SK-N-SH (cell line): ENCODE results near the gene LTB4R2. TPM values are rescaled to one million over a fixed set of nuclear protein-coding genes. Genes with fewer than 3 reads are reported as not detected.

Experiments
- CTCF ChIA-PET: fragments of 300-600, 350-600 bp; formaldehyde crosslinking; extraction: SDS; loops from one replicate; lab custom pipeline; 2021; lab: Yijun Ruan, JAX
- POLR2A ChIA-PET: fragments of 350-600 bp; sonication (Branson Sonifier 250); formaldehyde crosslinking; extraction: SDS; loops from one replicate; lab custom pipeline; 2020; ENCODE audit warnings: antibody characterized with exemption, inconsistent platforms; lab: Yijun Ruan, JAX
- DNase-seq: peaks from one replicate; pipeline ENCODE4 v3.0.0; 2012
- H2AFZ ChIP-seq: fragments of 200-600 bp; sonication (generic); 2 replicates; pipeline ENCODE4 v1.8.1; 2016; ENCODE audit warnings: antibody characterized with exemption, mild to moderate bottlenecking, low read depth
- H3F3A ChIP-seq: fragments of 200-600 bp; sonication (generic); replicated peaks from 2 replicates; pipeline ENCODE3; 2016; ENCODE audit warnings: antibody characterized with exemption, mild to moderate bottlenecking; ENCODE audit not compliant: insufficient read depth
- H3K27ac ChIP-seq, 2 experiments: fragments of 200-500 bp in 1 of 2; fragments of 200-600 bp in 1 of 2; sonication (Bioruptor generic) in 1 of 2; sonication (generic), shearing (Covaris generic) in 1 of 2; 2 replicates each; pipeline versions ENCODE4 v1.5.1 to v1.6.1; 2014 to 2016; ENCODE audit warnings: low read depth in 2 of 2, inconsistent platforms in 1 of 2, low read length in 1 of 2, mild to moderate bottlenecking in 1 of 2, mixed read lengths in 1 of 2
- H3K27me3 ChIP-seq: fragments of 200-600 bp; sonication (generic), shearing (Covaris generic); 2 replicates; pipeline ENCODE4 v1.6.1; 2016; ENCODE audit warnings: mixed run types; ENCODE audit not compliant: insufficient read depth
- H3K36me3 ChIP-seq, 2 experiments: fragments of 200-500 bp in 1 of 2; fragments of 200-600 bp in 1 of 2; sonication (Bioruptor generic) in 1 of 2; sonication (generic) in 1 of 2; replicated peaks in 1 of 2; 2 replicates each; pipeline versions ENCODE3 to v1.5.1; 2014 to 2016; ENCODE audit warnings: low read length in 1 of 2, mild to moderate bottlenecking in 1 of 2; ENCODE audit not compliant: insufficient read depth in 2 of 2, control insufficient read depth in 1 of 2
- H3K4me1 ChIP-seq, 2 experiments: fragments of 200-500 bp in 1 of 2; fragments of 200-600 bp in 1 of 2; sonication (Bioruptor generic) in 1 of 2; sonication (generic), shearing (Covaris generic) in 1 of 2; 2 replicates each; pipeline versions ENCODE4 v1.5.1 to v1.6.1; 2014 to 2016; ENCODE audit warnings: low read depth in 1 of 2, low read length in 1 of 2, mixed run types in 1 of 2; ENCODE audit not compliant: insufficient read depth in 2 of 2, control insufficient read depth in 1 of 2
- H3K4me2 ChIP-seq: fragments of 200-600 bp; sonication (generic), shearing (Covaris generic); 2 replicates; pipeline ENCODE4 v1.6.1; 2017; ENCODE audit warnings: mixed run types
- H3K4me3 ChIP-seq, 2 experiments: fragments of 200-500 bp in 1 of 2; fragments of 200-600 bp in 1 of 2; sonication (Bioruptor generic) in 1 of 2; sonication (generic), shearing (Covaris generic) in 1 of 2; 2 replicates each; pipeline versions ENCODE4 v1.5.1 to v1.8.1; 2014 to 2016; ENCODE audit warnings: low read depth in 2 of 2, inconsistent platforms in 1 of 2, low read length in 1 of 2, mild to moderate bottlenecking in 1 of 2, mixed read lengths in 1 of 2, moderate library complexity in 1 of 2
- H3K79me2 ChIP-seq: fragments of 200-600 bp; sonication (generic); 2 replicates; pipeline ENCODE4 v1.8.1; 2017; ENCODE audit warnings: mild to moderate bottlenecking; ENCODE audit not compliant: insufficient read depth
- H3K9ac ChIP-seq: fragments of 200-600 bp; sonication (generic); 2 replicates; pipeline ENCODE4 v1.6.1; 2017; ENCODE audit warnings: mixed run types
- H3K9me2 ChIP-seq: fragments of 200-600 bp; sonication (generic); 2 replicates; pipeline ENCODE4 v1.6.1; 2017; ENCODE audit warnings: mixed run types
- H3K9me3 ChIP-seq: fragments of 200-600 bp; sonication (generic); 2 replicates; pipeline ENCODE4 v1.6.1; 2017; ENCODE audit warnings: mixed run types, mild to moderate bottlenecking, moderate library complexity
- H4K20me1 ChIP-seq: fragments of 200-600 bp; sonication (generic); 2 replicates; pipeline ENCODE4 v1.6.1; 2017; ENCODE audit warnings: mild to moderate bottlenecking, mixed run types; ENCODE audit not compliant: insufficient read depth
- EP300 ChIP-seq, 2 experiments: IDR thresholded peaks; 2 replicates each; pipeline versions ENCODE4 v1.4.0 to v1.6.1; 2012; ENCODE audit warnings: borderline replicate concordance in 1 of 2, low read depth in 1 of 2, low read length in 1 of 2
- EZH2phosphoT487 ChIP-seq: fragments of 200-600 bp; sonication (generic); IDR thresholded peaks from 2 replicates; pipeline ENCODE4 v1.6.1; 2017; ENCODE audit warnings: low read depth, mixed run types, mild to moderate bottlenecking, antibody characterized with exemption, moderate library complexity, borderline replicate concordance
- MEF2A ChIP-seq: IDR thresholded peaks from 2 replicates; pipeline ENCODE4 v1.4.0; 2012; ENCODE audit warnings: low read depth, borderline replicate concordance
- MXI1 ChIP-seq: IDR thresholded peaks from 2 replicates; pipeline ENCODE4 v1.6.1; 2012; ENCODE audit warnings: mild to moderate bottlenecking, low read depth, low read length, improper control_type of control experiment
- NRF1 ChIP-seq: IDR thresholded peaks from 2 replicates; pipeline ENCODE4 v1.6.1; 2012; ENCODE audit warnings: low read depth, mild to moderate bottlenecking, low read length
- POLR2AphosphoS5 ChIP-seq: IDR thresholded peaks from 2 replicates; pipeline ENCODE4 v1.6.1; 2012; ENCODE audit warnings: low read depth, low read length
- RAD21 ChIP-seq: IDR thresholded peaks from 2 replicates; pipeline ENCODE4 v1.6.1; 2012; ENCODE audit warnings: mild to moderate bottlenecking, low read length
- RCOR1 ChIP-seq: fragments of 150-350 bp; IDR thresholded peaks from 2 replicates; pipeline ENCODE4 v1.6.1; 2017; ENCODE audit warnings: antibody characterized with exemption, low read length
- RXRA ChIP-seq: IDR thresholded peaks from 2 replicates; pipeline ENCODE4 v1.4.0; 2012; ENCODE audit warnings: low read depth, mild to moderate bottlenecking, borderline replicate concordance
- SIN3A ChIP-seq: IDR thresholded peaks from 2 replicates; pipeline ENCODE4 v1.6.1; 2012; ENCODE audit warnings: low read depth, mild to moderate bottlenecking, low read length, moderate library complexity, borderline replicate concordance
- TAF1 ChIP-seq: IDR thresholded peaks from 2 replicates; pipeline ENCODE4 v1.6.1; 2012; ENCODE audit warnings: low read depth, mild to moderate bottlenecking, low read length, moderate library complexity, borderline replicate concordance
- TEAD4 ChIP-seq: IDR thresholded peaks from 2 replicates; pipeline ENCODE4 v1.4.0; 2012; ENCODE audit warnings: mild to moderate bottlenecking, borderline replicate concordance; ENCODE audit not compliant: insufficient read depth
- YY1 ChIP-seq: IDR thresholded peaks from 2 replicates; pipeline ENCODE4 v1.4.0; 2012; ENCODE audit warnings: low read depth, mild to moderate bottlenecking
- WGBS: methylation state at CpG from one replicate; pipeline ENCODE4 v1.1.6; 2017; ENCODE audit warnings: low lambda C conversion rate; 5-methylcytosine and 5-hydroxymethylcytosine counted together
- polyA plus RNA-seq, 3 experiments: library from polyadenylated mRNA; depleted of rRNA; stranded (reverse); fragments of >200 nt; gene quantifications; 2 replicates each; pipeline ENCODE4 v1.2.3, GENCODE V29; 2012
- TF ChIP-seq, protein P1 (sequence below): IDR thresholded peaks from 2 replicates; pipeline ENCODE4 v1.6.1; 2012; ENCODE audit warnings: mild to moderate bottlenecking, low read depth, low read length, moderate library complexity
- TF ChIP-seq, protein P2 (sequence below): IDR thresholded peaks from 2 replicates; pipeline ENCODE4 v1.4.0; 2012; ENCODE audit warnings: low read depth
- TF ChIP-seq, protein P3 (sequence below): IDR thresholded peaks from 2 replicates; pipeline ENCODE4 v1.4.0; 2012; ENCODE audit warnings: low read depth, borderline replicate concordance
- TF ChIP-seq, protein P4 (sequence below): IDR thresholded peaks from 2 replicates; pipeline ENCODE4; 2012

The LTB4R2 gene
- polyA plus RNA-seq, 1 of the 3 experiments (the other 2 are of a cell fraction) = 8.2 TPM

DNA sequence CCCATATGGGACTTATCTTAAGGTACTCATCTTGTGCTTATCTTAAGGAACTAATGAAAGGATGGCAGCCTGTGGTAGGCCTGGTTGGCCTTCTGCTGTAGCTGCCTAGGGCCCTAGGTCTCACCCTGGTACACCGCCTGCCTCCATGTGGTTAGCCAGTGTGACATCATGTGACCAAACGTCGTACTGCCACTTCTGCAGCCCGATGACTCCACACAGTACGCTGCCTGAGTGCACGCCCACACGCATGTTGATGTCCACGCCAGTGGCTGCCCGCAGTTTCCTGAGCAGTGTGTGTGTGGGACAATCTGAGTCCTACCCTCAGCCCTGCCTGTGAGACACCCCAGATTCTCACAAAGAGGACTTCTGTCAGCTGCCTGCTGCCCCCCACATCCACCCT lies 19.8 kb downstream of the LTB4R2 start:
- no peak overlapping the region for H3K4me2 ChIP-seq
- no peak for TF ChIP-seq RCOR1
- TF ChIP-seq, protein P1, sequence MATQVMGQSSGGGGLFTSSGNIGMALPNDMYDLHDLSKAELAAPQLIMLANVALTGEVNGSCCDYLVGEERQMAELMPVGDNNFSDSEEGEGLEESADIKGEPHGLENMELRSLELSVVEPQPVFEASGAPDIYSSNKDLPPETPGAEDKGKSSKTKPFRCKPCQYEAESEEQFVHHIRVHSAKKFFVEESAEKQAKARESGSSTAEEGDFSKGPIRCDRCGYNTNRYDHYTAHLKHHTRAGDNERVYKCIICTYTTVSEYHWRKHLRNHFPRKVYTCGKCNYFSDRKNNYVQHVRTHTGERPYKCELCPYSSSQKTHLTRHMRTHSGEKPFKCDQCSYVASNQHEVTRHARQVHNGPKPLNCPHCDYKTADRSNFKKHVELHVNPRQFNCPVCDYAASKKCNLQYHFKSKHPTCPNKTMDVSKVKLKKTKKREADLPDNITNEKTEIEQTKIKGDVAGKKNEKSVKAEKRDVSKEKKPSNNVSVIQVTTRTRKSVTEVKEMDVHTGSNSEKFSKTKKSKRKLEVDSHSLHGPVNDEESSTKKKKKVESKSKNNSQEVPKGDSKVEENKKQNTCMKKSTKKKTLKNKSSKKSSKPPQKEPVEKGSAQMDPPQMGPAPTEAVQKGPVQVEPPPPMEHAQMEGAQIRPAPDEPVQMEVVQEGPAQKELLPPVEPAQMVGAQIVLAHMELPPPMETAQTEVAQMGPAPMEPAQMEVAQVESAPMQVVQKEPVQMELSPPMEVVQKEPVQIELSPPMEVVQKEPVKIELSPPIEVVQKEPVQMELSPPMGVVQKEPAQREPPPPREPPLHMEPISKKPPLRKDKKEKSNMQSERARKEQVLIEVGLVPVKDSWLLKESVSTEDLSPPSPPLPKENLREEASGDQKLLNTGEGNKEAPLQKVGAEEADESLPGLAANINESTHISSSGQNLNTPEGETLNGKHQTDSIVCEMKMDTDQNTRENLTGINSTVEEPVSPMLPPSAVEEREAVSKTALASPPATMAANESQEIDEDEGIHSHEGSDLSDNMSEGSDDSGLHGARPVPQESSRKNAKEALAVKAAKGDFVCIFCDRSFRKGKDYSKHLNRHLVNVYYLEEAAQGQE = no peak
- H3K27ac ChIP-seq = no peak overlapping the region
- CTCF ChIA-PET = interaction anchor here (0.7 to 14.6 kb wide), 6 partner anchors 12 to 107 kb away, joined by 4 to 115 read pairs (median 24); partner anchors contain the start of genes CBLN3, CIDEB, KHNYN and LTB4R
- no peaks in the 10 kb centered on the region for H3K9me2 ChIP-seq
- no peak overlapping the region for H3K9ac ChIP-seq
- peaks cover 9% of the 10 kb centered on the region for H3K27me3 ChIP-seq
- H4K20me1 ChIP-seq = no peaks in the 10 kb centered on the region
- H3K4me3 ChIP-seq = no peak overlapping the region
- H3F3A ChIP-seq = no peaks in the 10 kb centered on the region
- POLR2A ChIA-PET = interaction anchor here (0.7 kb wide), 1 partner anchor 112 kb away, joined by 3 read pairs; no protein-coding TSS in a partner anchor
- H3K79me2 ChIP-seq = no peaks in the 10 kb centered on the region
- no peaks in the 10 kb centered on the region for H3K9me3 ChIP-seq
- DNase-seq = no peak
- no peak overlapping the region for H2AFZ ChIP-seq
- H3K36me3 ChIP-seq = no peaks in the 10 kb centered on the region
- WGBS = 80% methylated on average over 8 of the region's 9 CpGs
- H3K4me1 ChIP-seq = peaks cover 0 to 21% of the 10 kb centered on the region in 2 experiments; a peak in 1 of 4 replicates

DNA sequence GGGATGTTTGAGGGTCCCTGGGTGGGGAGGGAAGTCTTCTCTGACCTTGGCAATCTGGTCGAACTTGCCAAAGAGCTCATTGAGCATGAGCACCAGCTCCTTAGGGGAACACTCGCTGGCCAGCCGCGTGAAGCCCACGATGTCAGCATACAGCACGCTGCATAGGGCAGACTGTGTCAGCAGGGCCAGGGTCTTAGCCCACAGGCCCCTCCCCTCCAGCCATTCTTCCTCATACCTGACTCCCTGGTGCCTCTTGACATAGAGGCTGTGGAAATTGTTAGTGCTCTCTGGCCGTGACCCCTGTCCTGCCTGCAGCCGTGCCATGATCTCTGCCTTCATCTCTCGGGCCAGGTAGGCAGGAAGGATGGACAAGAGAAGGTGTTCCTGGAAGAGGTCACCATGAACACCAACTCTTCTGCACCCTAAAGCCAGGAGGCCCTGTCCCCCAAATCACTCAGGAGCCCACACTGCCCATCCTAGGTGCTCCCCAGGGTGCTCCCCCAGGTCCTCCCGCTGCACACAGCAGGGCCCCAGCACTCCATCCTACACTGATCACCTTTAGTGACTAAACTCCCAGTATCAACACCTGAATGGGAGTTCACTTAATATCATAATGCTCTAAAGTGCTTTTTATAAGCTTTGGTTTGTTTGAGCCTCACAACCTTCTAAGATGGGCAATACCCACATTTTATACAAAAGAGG lies 21.2 kb downstream of the LTB4R2 start:
- Histone ChIP-seq H3K4me1 (peaks cover 0 to 21% of the 10 kb centered on the region in 2 experiments; a peak in 1 of 4 replicates), H3K4me3 (no peak overlapping the region), H4K20me1 (no peaks in the 10 kb centered on the region), H3K9ac (no peak overlapping the region), H3K27me3 (peaks cover 23% of the 10 kb centered on the region), H3K9me2 (no peaks in the 10 kb centered on the region), H3F3A (no peaks in the 10 kb centered on the region), H3K27ac (no peak overlapping the region), H3K9me3 (no peaks in the 10 kb centered on the region), H3K4me2 (no peak overlapping the region), H3K36me3 (no peaks in the 10 kb centered on the region), H2AFZ (no peak overlapping the region), H3K79me2 (no peaks in the 10 kb centered on the region)
- ChIA-PET POLR2A (interaction anchor here (1.2 kb wide), 1 partner anchor 101 kb away, joined by 3 read pairs; no protein-coding TSS in a partner anchor), CTCF (interaction anchor here (0.7 to 12.7 kb wide), 14 partner anchors 10 to 115 kb away, joined by 3 to 445 read pairs (median 4); partner anchors contain the start of genes CBLN3, CIDEB, DHRS1 and KHNYN)
- TF ChIP-seq EZH2phosphoT487 = no peak
- TF ChIP-seq, protein P2, sequence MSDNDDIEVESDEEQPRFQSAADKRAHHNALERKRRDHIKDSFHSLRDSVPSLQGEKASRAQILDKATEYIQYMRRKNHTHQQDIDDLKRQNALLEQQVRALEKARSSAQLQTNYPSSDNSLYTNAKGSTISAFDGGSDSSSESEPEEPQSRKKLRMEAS = no peak
- no peak for TF ChIP-seq NRF1
- TF ChIP-seq MXI1 = no peak
- no peak for TF ChIP-seq MEF2A
- no peak for TF ChIP-seq RAD21
- TF ChIP-seq, protein P3, sequence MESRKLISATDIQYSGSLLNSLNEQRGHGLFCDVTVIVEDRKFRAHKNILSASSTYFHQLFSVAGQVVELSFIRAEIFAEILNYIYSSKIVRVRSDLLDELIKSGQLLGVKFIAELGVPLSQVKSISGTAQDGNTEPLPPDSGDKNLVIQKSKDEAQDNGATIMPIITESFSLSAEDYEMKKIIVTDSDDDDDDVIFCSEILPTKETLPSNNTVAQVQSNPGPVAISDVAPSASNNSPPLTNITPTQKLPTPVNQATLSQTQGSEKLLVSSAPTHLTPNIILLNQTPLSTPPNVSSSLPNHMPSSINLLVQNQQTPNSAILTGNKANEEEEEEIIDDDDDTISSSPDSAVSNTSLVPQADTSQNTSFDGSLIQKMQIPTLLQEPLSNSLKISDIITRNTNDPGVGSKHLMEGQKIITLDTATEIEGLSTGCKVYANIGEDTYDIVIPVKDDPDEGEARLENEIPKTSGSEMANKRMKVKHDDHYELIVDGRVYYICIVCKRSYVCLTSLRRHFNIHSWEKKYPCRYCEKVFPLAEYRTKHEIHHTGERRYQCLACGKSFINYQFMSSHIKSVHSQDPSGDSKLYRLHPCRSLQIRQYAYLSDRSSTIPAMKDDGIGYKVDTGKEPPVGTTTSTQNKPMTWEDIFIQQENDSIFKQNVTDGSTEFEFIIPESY = no peak
- no peak for TF ChIP-seq SIN3A
- TF ChIP-seq, protein P4, sequence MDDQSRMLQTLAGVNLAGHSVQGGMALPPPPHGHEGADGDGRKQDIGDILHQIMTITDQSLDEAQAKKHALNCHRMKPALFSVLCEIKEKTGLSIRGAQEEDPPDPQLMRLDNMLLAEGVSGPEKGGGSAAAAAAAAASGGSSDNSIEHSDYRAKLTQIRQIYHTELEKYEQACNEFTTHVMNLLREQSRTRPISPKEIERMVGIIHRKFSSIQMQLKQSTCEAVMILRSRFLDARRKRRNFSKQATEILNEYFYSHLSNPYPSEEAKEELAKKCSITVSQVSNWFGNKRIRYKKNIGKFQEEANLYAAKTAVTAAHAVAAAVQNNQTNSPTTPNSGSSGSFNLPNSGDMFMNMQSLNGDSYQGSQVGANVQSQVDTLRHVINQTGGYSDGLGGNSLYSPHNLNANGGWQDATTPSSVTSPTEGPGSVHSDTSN = no peak
- no peak for TF ChIP-seq RXRA
- TF ChIP-seq TAF1 = no peak
- no peak for TF ChIP-seq YY1
- no peak for TF ChIP-seq TEAD4
- TF ChIP-seq POLR2AphosphoS5 = no peak
- TF ChIP-seq EP300 (IDR thresholded peaks at IDR 0.05; ENCODE audit: borderline replicate concordance in 1 of 2, low read depth in 1 of 2, low read length in 1 of 2) = no peak
- 82% methylated on average over 9 of the region's 10 CpGs for WGBS
- no peak for DNase-seq
